T-helper 17 cell (primary cell): Measurements from ENCODE around the gene ATM. TPM values are rescaled to one million over a fixed set of nuclear protein-coding genes. Genes with fewer than 3 reads are reported as not detected.
A peak's percentile ranks its signal among the peaks of the same experiment; 100 is the strongest.

Experiments used
- ATAC-seq: fragments of 150-1000 bp; cut with Tn5 transposase; 2 replicates; pipeline ENCODE4 v1.10.0; 2021; ENCODE audit warnings: mild to moderate bottlenecking, moderate library complexity
- DNase-seq, 3 donors: peaks; one replicate each; pipeline versions ENCODE4 v3.0.0 to v3.0.0-alpha.2; 2020 to 2021
- H3K9me3 ChIP-seq: one replicate; pipeline ENCODE4 v1.7.0; 2013; ENCODE audit warnings: low read length, mild to moderate bottlenecking; ENCODE audit not compliant: control insufficient read depth, poor library complexity, severe bottlenecking
- H3K27ac Mint-ChIP-seq: one replicate; pipeline ENCODE4 v1.8.0; 2022; ENCODE audit warnings: mild to moderate bottlenecking, moderate library complexity, mixed read lengths
- H3K27me3 Mint-ChIP-seq: one replicate; pipeline ENCODE4 v1.8.0; 2022; ENCODE audit warnings: mixed read lengths
- H3K36me3 Mint-ChIP-seq: one replicate; pipeline ENCODE4 v1.8.0; 2022; ENCODE audit warnings: low read depth, mixed read lengths
- H3K4me1 Mint-ChIP-seq: one replicate; pipeline ENCODE4 v1.8.0; 2022; ENCODE audit warnings: mild to moderate bottlenecking, mixed read lengths
- H3K4me3 Mint-ChIP-seq: one replicate; pipeline ENCODE4 v1.8.0; 2022; ENCODE audit warnings: mild to moderate bottlenecking, moderate library complexity, mixed read lengths
- total RNA-seq, 4 donors: library from RNA in 2 of 4; stranded (reverse) in 2 of 4; gene quantifications; one replicate each; pipeline ENCODE4 v1.2.3 and lab custom pipeline; 2022 to 2026

The ATM gene
- total RNA-seq, 2 donors from 2014 or later, result 203 to 260 TPM

GRCh38 chr11:108207683-108208060 is 15.2 kb upstream of the ATM start:
- no peaks in the 10 kb centered on the region for H3K27me3 Mint-ChIP-seq
- no peak overlapping the region for H3K27ac Mint-ChIP-seq
- peaks cover 8% of the 10 kb centered on the region for H3K9me3 ChIP-seq
- peaks cover 33% of the 10 kb centered on the region for H3K4me1 Mint-ChIP-seq
- DNase-seq (no peak), ATAC-seq (no peak)
- H3K36me3 Mint-ChIP-seq, result peaks cover 13% of the 10 kb centered on the region
- H3K4me3 Mint-ChIP-seq, result no peak overlapping the region

GRCh38 chr11:108210441-108210840 is 12.4 kb upstream of the ATM start:
- ATAC-seq, result no peak

GRCh38 chr11:108213784-108214183 is 9.1 kb upstream of the ATM start:
- H3K9me3 ChIP-seq, result no peaks in the 10 kb centered on the region
- Mint-ChIP-seq H3K27ac (peak overlapping the region; percentile 14), H3K36me3 (peaks cover 9% of the 10 kb centered on the region), H3K27me3 (no peaks in the 10 kb centered on the region), H3K4me3 (no peak overlapping the region), H3K4me1 (peaks cover 55% of the 10 kb centered on the region)
- no peak for ATAC-seq
- no peak for DNase-seq

More at GRCh38 chr11:108210441-108210840, 12.4 kb upstream of the ATM start:
- H3K9me3 ChIP-seq, result peaks cover 4% of the 10 kb centered on the region
- Mint-ChIP-seq H3K4me1 (peaks cover 42% of the 10 kb centered on the region), H3K4me3 (no peak overlapping the region), H3K27me3 (no peaks in the 10 kb centered on the region), H3K36me3 (peaks cover 13% of the 10 kb centered on the region), H3K27ac (no peak overlapping the region)
- DNase-seq, result no peak

- peaks cover 67% of the 10 kb centered on the region for H3K4me1 Mint-ChIP-seq
- H3K9me3 ChIP-seq, result no peaks in the 10 kb centered on the region
- DNase-seq (no peak), ATAC-seq (peak; percentile 26)
- no peak overlapping the region for H3K4me3 Mint-ChIP-seq
- peak overlapping the region; percentile 47 for H3K27ac Mint-ChIP-seq
- peaks cover 5% of the 10 kb centered on the region for H3K36me3 Mint-ChIP-seq
- H3K27me3 Mint-ChIP-seq, result no peaks in the 10 kb centered on the region
Observed at GRCh38 chr11:108216988-108217387, 5.9 kb upstream of the ATM start.

- Mint-ChIP-seq H3K36me3 (peaks cover 5% of the 10 kb centered on the region), H3K27ac (no peak overlapping the region)
Observed at GRCh38 chr11:108218455-108218854, 4.4 kb upstream of the ATM start.

GRCh38 chr11:108218912-108219783 is 3.7 kb upstream of the ATM start:
- peak overlapping the region; percentile 62 for H3K4me3 Mint-ChIP-seq
- H3K4me1 Mint-ChIP-seq, result peaks cover 58% of the 10 kb centered on the region
- ATAC-seq (no peak), DNase-seq (no peak)
- no peaks in the 10 kb centered on the region for H3K9me3 ChIP-seq
- no peaks in the 10 kb centered on the region for H3K27me3 Mint-ChIP-seq
- no peak overlapping the region for H3K27ac Mint-ChIP-seq
- peaks cover 5% of the 10 kb centered on the region for H3K36me3 Mint-ChIP-seq

More at GRCh38 chr11:108218455-108218854, 4.4 kb upstream of the ATM start:
- DNase-seq (no peak), ATAC-seq (no peak)
- H3K9me3 ChIP-seq, result no peaks in the 10 kb centered on the region
- peak overlapping the region; percentile 19 for H3K4me3 Mint-ChIP-seq
- H3K27me3 Mint-ChIP-seq, result no peaks in the 10 kb centered on the region
- peaks cover 64% of the 10 kb centered on the region for H3K4me1 Mint-ChIP-seq

- H3K9me3 ChIP-seq, result no peaks in the 10 kb centered on the region
- H3K36me3 Mint-ChIP-seq, result peaks cover 5% of the 10 kb centered on the region
- H3K4me3 Mint-ChIP-seq, result no peak overlapping the region
- no peaks in the 10 kb centered on the region for H3K27me3 Mint-ChIP-seq
- DNase-seq, result no peak
- H3K27ac Mint-ChIP-seq, result no peak overlapping the region
- ATAC-seq, result no peak
- H3K4me1 Mint-ChIP-seq, result peaks cover 58% of the 10 kb centered on the region
Observed at GRCh38 chr11:108220721-108221336, 2.0 kb upstream of the ATM start.

GRCh38 chr11:108221371-108221770 is 1.5 kb upstream of the ATM start:
- H3K27me3 Mint-ChIP-seq, result no peaks in the 10 kb centered on the region
- no peak for DNase-seq

GRCh38 chr11:108221911-108222573 is 825 bp upstream of the ATM start:
- Mint-ChIP-seq H3K27me3 (no peaks in the 10 kb centered on the region), H3K36me3 (peaks cover 5% of the 10 kb centered on the region), H3K4me3 (no peak overlapping the region), H3K27ac (no peak overlapping the region), H3K4me1 (peaks cover 59% of the 10 kb centered on the region)
- DNase-seq, result peak; percentile 21 to 41 (median 40)
- no peaks in the 10 kb centered on the region for H3K9me3 ChIP-seq
- ATAC-seq, result peak; percentile 8

More at GRCh38 chr11:108221371-108221770, 1.5 kb upstream of the ATM start:
- peaks cover 5% of the 10 kb centered on the region for H3K36me3 Mint-ChIP-seq
- no peak overlapping the region for H3K27ac Mint-ChIP-seq
- ATAC-seq, result no peak
- no peaks in the 10 kb centered on the region for H3K9me3 ChIP-seq
- H3K4me1 Mint-ChIP-seq, result peaks cover 58% of the 10 kb centered on the region
- no peak overlapping the region for H3K4me3 Mint-ChIP-seq

GRCh38 chr11:108223348-108224149 is 682 bp downstream of the ATM start:
- peaks cover 51% of the 10 kb centered on the region for H3K4me1 Mint-ChIP-seq
- H3K4me3 Mint-ChIP-seq, result no peak overlapping the region
- DNase-seq, result no peak
- H3K9me3 ChIP-seq, result no peaks in the 10 kb centered on the region
- H3K27ac Mint-ChIP-seq, result no peak overlapping the region
- H3K27me3 Mint-ChIP-seq, result no peaks in the 10 kb centered on the region
- peak; percentile 4 for ATAC-seq
- H3K36me3 Mint-ChIP-seq, result peaks cover 4% of the 10 kb centered on the region

- Mint-ChIP-seq H3K27ac (no peak overlapping the region), H3K27me3 (no peaks in the 10 kb centered on the region), H3K4me1 (peaks cover 46% of the 10 kb centered on the region), H3K36me3 (peaks cover 5% of the 10 kb centered on the region), H3K4me3 (no peak overlapping the region)
- no peak for ATAC-seq
- H3K9me3 ChIP-seq, result no peaks in the 10 kb centered on the region
- DNase-seq, result no peak
Observed at GRCh38 chr11:108224366-108224765, 1.5 kb downstream of the ATM start.

- DNase-seq (no peak), ATAC-seq (no peak)
- H3K4me1 Mint-ChIP-seq, result peaks cover 45% of the 10 kb centered on the region
- H3K27ac Mint-ChIP-seq, result no peak overlapping the region
- H3K9me3 ChIP-seq, result no peaks in the 10 kb centered on the region
- H3K4me3 Mint-ChIP-seq, result no peak overlapping the region
- no peaks in the 10 kb centered on the region for H3K27me3 Mint-ChIP-seq
- H3K36me3 Mint-ChIP-seq, result peaks cover 5% of the 10 kb centered on the region
Observed at GRCh38 chr11:108224911-108225786, 2.3 kb downstream of the ATM start.
